ENCODE results near the gene KRT1. TPM values are rescaled to one million over a fixed set of nuclear protein-coding genes. Genes with fewer than 3 reads are reported as not detected.
A peak's percentile ranks its signal among the peaks of the same experiment; 100 is the strongest.

The KRT1 gene
- total and polyA plus RNA-seq, 10 donors: 0.05 to 2.4 (median 0.67) TPM; not detected in 4

- H3K27ac ChIP-seq: no peak overlapping the region
- WGBS, 5 donors: 46 to 72% (median 62%) methylated on average over 6 of the region's 6 CpGs
- intact Hi-C loops (cut with DNase I; ENCODE audit: low total_unique reads): no loop called here
These were observed 44.0 kb downstream of the KRT1 start for GRCh38 chr12:52636189-52636588.

GRCh38 chr12:52634266-52635056 is 45.7 kb downstream of the KRT1 start:
- Histone ChIP-seq H3K4me3 (no peak overlapping the region), H3K9me3 (no peaks in the 10 kb centered on the region), H3K36me3 (no peaks in the 10 kb centered on the region), H3K27ac (no peak overlapping the region), H3K4me1 (peaks cover 0 to 8% (median 0%) of the 10 kb centered on the region in 6 donors), H3K27me3 (replicated peaks in 1 of 7) (peaks cover 0 to 21% (median 0%) of the 10 kb centered on the region in 7 donors)
- DNase-seq: peak; percentile 30
- TF ChIP-seq POLR2AphosphoS5 (IDR thresholded peaks at IDR 0.05): no peak
- no peak for TF ChIP-seq POLR2A (IDR thresholded peaks at IDR 0.05)
- TF ChIP-seq, protein P1, sequence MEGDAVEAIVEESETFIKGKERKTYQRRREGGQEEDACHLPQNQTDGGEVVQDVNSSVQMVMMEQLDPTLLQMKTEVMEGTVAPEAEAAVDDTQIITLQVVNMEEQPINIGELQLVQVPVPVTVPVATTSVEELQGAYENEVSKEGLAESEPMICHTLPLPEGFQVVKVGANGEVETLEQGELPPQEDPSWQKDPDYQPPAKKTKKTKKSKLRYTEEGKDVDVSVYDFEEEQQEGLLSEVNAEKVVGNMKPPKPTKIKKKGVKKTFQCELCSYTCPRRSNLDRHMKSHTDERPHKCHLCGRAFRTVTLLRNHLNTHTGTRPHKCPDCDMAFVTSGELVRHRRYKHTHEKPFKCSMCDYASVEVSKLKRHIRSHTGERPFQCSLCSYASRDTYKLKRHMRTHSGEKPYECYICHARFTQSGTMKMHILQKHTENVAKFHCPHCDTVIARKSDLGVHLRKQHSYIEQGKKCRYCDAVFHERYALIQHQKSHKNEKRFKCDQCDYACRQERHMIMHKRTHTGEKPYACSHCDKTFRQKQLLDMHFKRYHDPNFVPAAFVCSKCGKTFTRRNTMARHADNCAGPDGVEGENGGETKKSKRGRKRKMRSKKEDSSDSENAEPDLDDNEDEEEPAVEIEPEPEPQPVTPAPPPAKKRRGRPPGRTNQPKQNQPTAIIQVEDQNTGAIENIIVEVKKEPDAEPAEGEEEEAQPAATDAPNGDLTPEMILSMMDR (IDR thresholded peaks at IDR 0.05 in 8 of 11, conservative IDR thresholded peaks at IDR 0.05 in 3 of 11): no peak
- 56 to 81% (median 72%) methylated on average over 2 to 7 of the region's 7 CpGs for WGBS, 5 donors
- intact Hi-C loops (cut with DNase I; ENCODE audit: low total_unique reads): no loop called here

More at GRCh38 chr12:52636189-52636588, 44.0 kb downstream of the KRT1 start:
- Histone ChIP-seq H3K9me3 (no peaks in the 10 kb centered on the region), H3K27me3 (replicated peaks in 1 of 7) (peaks cover 0 to 13% (median 0%) of the 10 kb centered on the region in 7 donors), H3K4me1 (peaks cover 0 to under 1% (median 0%) of the 10 kb centered on the region in 6 donors), H3K36me3 (no peaks in the 10 kb centered on the region), H3K4me3 (no peak overlapping the region)
- no peak for TF ChIP-seq POLR2AphosphoS5 (IDR thresholded peaks at IDR 0.05)
- no peak for TF ChIP-seq POLR2A (IDR thresholded peaks at IDR 0.05)
- TF ChIP-seq, protein P1 (IDR thresholded peaks at IDR 0.05 in 8 of 11, conservative IDR thresholded peaks at IDR 0.05 in 3 of 11): no peak
- DNase-seq: peak; percentile 44

DNA sequence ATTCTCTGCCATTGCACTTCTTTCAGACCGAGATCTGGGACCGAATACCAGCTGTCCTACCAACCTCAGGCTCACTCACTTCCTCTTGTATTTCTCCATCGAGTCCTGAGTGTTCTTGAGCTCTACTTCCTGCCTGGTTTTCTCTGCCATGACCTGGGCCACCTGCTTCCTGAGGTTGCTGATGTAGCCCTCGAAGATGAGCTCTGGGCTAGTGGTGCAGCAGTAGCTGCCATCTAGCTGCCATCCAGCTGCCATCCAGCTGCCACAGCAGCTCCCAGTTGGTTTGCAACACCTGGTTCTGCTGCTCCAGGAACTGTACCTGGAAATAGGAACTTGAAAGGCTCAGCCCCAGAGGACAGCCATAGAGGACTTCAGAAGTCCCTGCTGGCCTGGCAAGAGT is 46.8 kb downstream of the KRT1 start:
- Histone ChIP-seq H3K4me1 (peaks cover 0 to 8% (median 0%) of the 10 kb centered on the region in 6 donors), H3K27ac (no peak overlapping the region), H3K9me3 (no peaks in the 10 kb centered on the region), H3K36me3 (no peaks in the 10 kb centered on the region), H3K4me3 (no peak overlapping the region), H3K27me3 (replicated peaks in 1 of 7) (peaks cover 0 to 26% (median 0%) of the 10 kb centered on the region in 7 donors)
- WGBS, 5 donors: 8 to 23% (median 9%) methylated on average over 4 of the region's 4 CpGs
- TF ChIP-seq, protein P1 (IDR thresholded peaks at IDR 0.05 in 8 of 11, conservative IDR thresholded peaks at IDR 0.05 in 3 of 11): no peak
- no peak for TF ChIP-seq POLR2AphosphoS5 (IDR thresholded peaks at IDR 0.05)
- intact Hi-C loops (cut with DNase I; ENCODE audit: low total_unique reads): no loop called here
- DNase-seq: peak; percentile 58

- intact Hi-C loops (cut with DNase I; ENCODE audit: low total_unique reads): no loop called here
- Histone ChIP-seq H3K36me3 (no peaks in the 10 kb centered on the region), H3K27me3 (replicated peaks in 1 of 7) (peaks cover 0 to 24% (median 0%) of the 10 kb centered on the region in 7 donors), H3K27ac (no peak overlapping the region), H3K4me1 (peaks cover 0 to 8% (median 0%) of the 10 kb centered on the region in 6 donors), H3K9me3 (no peaks in the 10 kb centered on the region), H3K4me3 (no peak overlapping the region)
- WGBS, 5 donors: 52 to 92% (median 78%) methylated on average over 4 of the region's 4 CpGs
- TF ChIP-seq POLR2AphosphoS5 (IDR thresholded peaks at IDR 0.05) (no peak), POLR2A (IDR thresholded peaks at IDR 0.05) (no peak)
- TF ChIP-seq, protein P1 (IDR thresholded peaks at IDR 0.05 in 8 of 11, conservative IDR thresholded peaks at IDR 0.05 in 3 of 11): no peak
- no peak for DNase-seq
These were observed 47.6 kb downstream of the KRT1 start for GRCh38 chr12:52632656-52633055.
